Panc1 (cell line): ENCODE results near the gene RCCD1. TPM values are rescaled to one million over a fixed set of nuclear protein-coding genes. Genes with fewer than 3 reads are reported as not detected.

Source experiments
- ATAC-seq: fragments of 200-7000 bp; cut with Tn5 transposase; 2 replicates; pipeline ENCODE4 v1.9.1; 2020; ENCODE audit warnings: mild to moderate bottlenecking, moderate library complexity
- BruUV-seq: library from RNA; stranded (reverse); fragments of 400-500 nt; replicated peaks from 2 replicates; lab custom pipeline; 2021; lab: Mats Ljungman, UMichigan
- CTCF ChIA-PET: fragments of 300-600 bp; sonication (Branson Sonifier 250); formaldehyde crosslinking; loops from one replicate; lab custom pipeline; 2022; ENCODE audit warnings: antibody characterized with exemption; lab: Charles Lee
- POLR2A ChIA-PET: fragments of 300-600 bp; sonication (Branson Sonifier 250); formaldehyde crosslinking; loops from one replicate; lab custom pipeline; 2022; ENCODE audit warnings: antibody characterized with exemption; lab: Charles Lee
- DNase-seq: peaks from one replicate; pipeline ENCODE4 v3.0.0-alpha.2; 2010; ENCODE audit warnings: low read depth, low spot score
- H3K27ac ChIP-seq: 2 replicates; pipeline ENCODE4 v1.5.1; 2011; ENCODE audit warnings: mild to moderate bottlenecking, low read length, inconsistent platforms
- H3K27me3 ChIP-seq: fragments of 200-500 bp; sonication (Bioruptor generic); 2 replicates; pipeline ENCODE4 v1.6.0; 2014; ENCODE audit warnings: low read length, inconsistent platforms; ENCODE audit not compliant: control insufficient read depth, insufficient read depth
- H3K36me3 ChIP-seq: fragments of 200-500 bp; sonication (Bioruptor generic); 2 replicates; pipeline ENCODE4 v1.5.1; 2014; ENCODE audit warnings: inconsistent platforms, mild to moderate bottlenecking, low read length, moderate library complexity; ENCODE audit not compliant: control insufficient read depth, insufficient read depth
- H3K4me1 ChIP-seq: 2 replicates; pipeline ENCODE4 v1.5.1; 2011; ENCODE audit warnings: inconsistent platforms, mild to moderate bottlenecking, low read length, moderate library complexity; ENCODE audit not compliant: control insufficient read depth, insufficient read depth
- H3K4me3 ChIP-seq, 2 experiments: 2 replicates each; pipeline ENCODE4 v1.5.1; 2011 to 2012; ENCODE audit warnings: low read depth in 2 of 2, low read length in 2 of 2, mild to moderate bottlenecking in 2 of 2, inconsistent platforms in 1 of 2, moderate library complexity in 1 of 2
- H3K9me3 ChIP-seq: fragments of 200-500 bp; sonication (Bioruptor generic); 2 replicates; pipeline ENCODE4 v1.5.1; 2014; ENCODE audit warnings: low read depth, mild to moderate bottlenecking, inconsistent platforms, low read length, moderate library complexity; ENCODE audit not compliant: control insufficient read depth, insufficient read depth
- POLR2AphosphoS5 ChIP-seq: IDR thresholded peaks from 2 replicates; pipeline ENCODE4 v1.6.1; 2012; ENCODE audit warnings: mild to moderate bottlenecking, low read depth, low read length, moderate library complexity
- SIN3A ChIP-seq: IDR thresholded peaks from 2 replicates; pipeline ENCODE4 v1.6.1; 2012; ENCODE audit warnings: low read depth, mild to moderate bottlenecking, low read length, moderate library complexity, borderline replicate concordance; ENCODE audit not compliant: insufficient read depth
- TCF7L2 ChIP-seq: IDR thresholded peaks from 2 replicates; pipeline ENCODE4 v1.6.1; 2011; ENCODE audit warnings: mild to moderate bottlenecking, low read depth, low read length, inconsistent platforms
- in situ Hi-C: cut with HindIII; loops from 2 replicates; pipeline ENCODE4 v1.10.0; 2016; ENCODE audit warnings: low sequenced_read_pairs, low pct_unique_long_range_greater_than_20kb
- intact Hi-C: fragments of 100-400 bp; cut with micrococcal nuclease; formaldehyde crosslinking; loops from one replicate; pipeline ENCODE4 v1.10.0; 2022; ENCODE audit not compliant: unreplicated experiment
- total RNA-seq: library from RNA; stranded (reverse); gene quantifications from one replicate; pipeline ENCODE4 v1.2.1, GENCODE V29; 2021; ENCODE audit not compliant: unreplicated experiment
- TF ChIP-seq, protein P1 (sequence below): fragments of 450-650 bp; IDR thresholded peaks from 2 replicates; pipeline ENCODE4 v1.5.1; 2017; ENCODE audit warnings: mild to moderate bottlenecking
- TF ChIP-seq, protein P2 (sequence below), 2 experiments: IDR thresholded peaks; 2 replicates each; pipeline ENCODE4 v1.6.1; 2011 to 2012; ENCODE audit warnings: low read depth in 2 of 2, control low read depth in 1 of 2, low read length in 1 of 2, mild to moderate bottlenecking in 1 of 2, moderate library complexity in 1 of 2; ENCODE audit not compliant: insufficient read depth in 1 of 2

The RCCD1 gene
- total RNA-seq, 1 experiment from 2014 or later, result 23.6 TPM

DNA sequence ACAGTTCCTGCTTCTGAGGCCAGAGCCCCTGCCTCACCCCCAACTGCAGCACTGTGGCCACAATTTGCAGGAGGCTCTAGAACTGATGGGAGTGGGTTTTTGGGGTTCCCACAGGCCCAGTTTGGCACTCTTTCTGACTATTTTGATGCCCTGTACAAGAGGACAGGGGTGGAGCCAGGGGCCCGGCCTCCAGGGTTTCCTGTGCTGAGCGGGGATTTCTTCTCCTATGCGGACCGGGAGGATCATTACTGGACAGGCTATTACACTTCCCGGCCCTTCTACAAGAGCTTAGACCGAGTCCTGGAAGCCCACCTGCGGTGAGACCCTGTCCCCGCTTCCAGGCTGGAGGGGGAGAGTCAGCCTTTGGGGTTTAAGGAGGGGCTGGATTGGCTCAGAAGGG, 44.7 kb upstream of the RCCD1 start:
- peaks cover 10% of the 10 kb centered on the region; the same call in 1 of the 2 replicates for H3K36me3 ChIP-seq
- intact Hi-C loops, result no loop called here
- no peaks in the 10 kb centered on the region for H3K4me1 ChIP-seq
- no peak for DNase-seq
- in situ Hi-C loops, result no loop called here
- POLR2A ChIA-PET, result interaction anchor here (0.5 kb wide), 1 partner anchor 195 kb away, joined by 3 read pairs; no protein-coding TSS in a partner anchor
- no peak overlapping the region for H3K27ac ChIP-seq
- no TSS peak for BruUV-seq
- no peak for ATAC-seq
- no peaks in the 10 kb centered on the region for H3K9me3 ChIP-seq
- no peak overlapping the region for H3K4me3 ChIP-seq
- H3K27me3 ChIP-seq, result no peaks in the 10 kb centered on the region
- CTCF ChIA-PET, result no interaction called here
- TF ChIP-seq SIN3A, result no peak
- no peak for TF ChIP-seq TCF7L2
- no peak for TF ChIP-seq POLR2AphosphoS5
- TF ChIP-seq, protein P1, sequence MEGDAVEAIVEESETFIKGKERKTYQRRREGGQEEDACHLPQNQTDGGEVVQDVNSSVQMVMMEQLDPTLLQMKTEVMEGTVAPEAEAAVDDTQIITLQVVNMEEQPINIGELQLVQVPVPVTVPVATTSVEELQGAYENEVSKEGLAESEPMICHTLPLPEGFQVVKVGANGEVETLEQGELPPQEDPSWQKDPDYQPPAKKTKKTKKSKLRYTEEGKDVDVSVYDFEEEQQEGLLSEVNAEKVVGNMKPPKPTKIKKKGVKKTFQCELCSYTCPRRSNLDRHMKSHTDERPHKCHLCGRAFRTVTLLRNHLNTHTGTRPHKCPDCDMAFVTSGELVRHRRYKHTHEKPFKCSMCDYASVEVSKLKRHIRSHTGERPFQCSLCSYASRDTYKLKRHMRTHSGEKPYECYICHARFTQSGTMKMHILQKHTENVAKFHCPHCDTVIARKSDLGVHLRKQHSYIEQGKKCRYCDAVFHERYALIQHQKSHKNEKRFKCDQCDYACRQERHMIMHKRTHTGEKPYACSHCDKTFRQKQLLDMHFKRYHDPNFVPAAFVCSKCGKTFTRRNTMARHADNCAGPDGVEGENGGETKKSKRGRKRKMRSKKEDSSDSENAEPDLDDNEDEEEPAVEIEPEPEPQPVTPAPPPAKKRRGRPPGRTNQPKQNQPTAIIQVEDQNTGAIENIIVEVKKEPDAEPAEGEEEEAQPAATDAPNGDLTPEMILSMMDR, result no peak
- TF ChIP-seq, protein P2, sequence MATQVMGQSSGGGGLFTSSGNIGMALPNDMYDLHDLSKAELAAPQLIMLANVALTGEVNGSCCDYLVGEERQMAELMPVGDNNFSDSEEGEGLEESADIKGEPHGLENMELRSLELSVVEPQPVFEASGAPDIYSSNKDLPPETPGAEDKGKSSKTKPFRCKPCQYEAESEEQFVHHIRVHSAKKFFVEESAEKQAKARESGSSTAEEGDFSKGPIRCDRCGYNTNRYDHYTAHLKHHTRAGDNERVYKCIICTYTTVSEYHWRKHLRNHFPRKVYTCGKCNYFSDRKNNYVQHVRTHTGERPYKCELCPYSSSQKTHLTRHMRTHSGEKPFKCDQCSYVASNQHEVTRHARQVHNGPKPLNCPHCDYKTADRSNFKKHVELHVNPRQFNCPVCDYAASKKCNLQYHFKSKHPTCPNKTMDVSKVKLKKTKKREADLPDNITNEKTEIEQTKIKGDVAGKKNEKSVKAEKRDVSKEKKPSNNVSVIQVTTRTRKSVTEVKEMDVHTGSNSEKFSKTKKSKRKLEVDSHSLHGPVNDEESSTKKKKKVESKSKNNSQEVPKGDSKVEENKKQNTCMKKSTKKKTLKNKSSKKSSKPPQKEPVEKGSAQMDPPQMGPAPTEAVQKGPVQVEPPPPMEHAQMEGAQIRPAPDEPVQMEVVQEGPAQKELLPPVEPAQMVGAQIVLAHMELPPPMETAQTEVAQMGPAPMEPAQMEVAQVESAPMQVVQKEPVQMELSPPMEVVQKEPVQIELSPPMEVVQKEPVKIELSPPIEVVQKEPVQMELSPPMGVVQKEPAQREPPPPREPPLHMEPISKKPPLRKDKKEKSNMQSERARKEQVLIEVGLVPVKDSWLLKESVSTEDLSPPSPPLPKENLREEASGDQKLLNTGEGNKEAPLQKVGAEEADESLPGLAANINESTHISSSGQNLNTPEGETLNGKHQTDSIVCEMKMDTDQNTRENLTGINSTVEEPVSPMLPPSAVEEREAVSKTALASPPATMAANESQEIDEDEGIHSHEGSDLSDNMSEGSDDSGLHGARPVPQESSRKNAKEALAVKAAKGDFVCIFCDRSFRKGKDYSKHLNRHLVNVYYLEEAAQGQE (IDR thresholded peaks at IDR 0.05; ENCODE audit: insufficient read depth in 1 of 2, low read depth in 2 of 2, low read length in 1 of 2), result no peak

DNA sequence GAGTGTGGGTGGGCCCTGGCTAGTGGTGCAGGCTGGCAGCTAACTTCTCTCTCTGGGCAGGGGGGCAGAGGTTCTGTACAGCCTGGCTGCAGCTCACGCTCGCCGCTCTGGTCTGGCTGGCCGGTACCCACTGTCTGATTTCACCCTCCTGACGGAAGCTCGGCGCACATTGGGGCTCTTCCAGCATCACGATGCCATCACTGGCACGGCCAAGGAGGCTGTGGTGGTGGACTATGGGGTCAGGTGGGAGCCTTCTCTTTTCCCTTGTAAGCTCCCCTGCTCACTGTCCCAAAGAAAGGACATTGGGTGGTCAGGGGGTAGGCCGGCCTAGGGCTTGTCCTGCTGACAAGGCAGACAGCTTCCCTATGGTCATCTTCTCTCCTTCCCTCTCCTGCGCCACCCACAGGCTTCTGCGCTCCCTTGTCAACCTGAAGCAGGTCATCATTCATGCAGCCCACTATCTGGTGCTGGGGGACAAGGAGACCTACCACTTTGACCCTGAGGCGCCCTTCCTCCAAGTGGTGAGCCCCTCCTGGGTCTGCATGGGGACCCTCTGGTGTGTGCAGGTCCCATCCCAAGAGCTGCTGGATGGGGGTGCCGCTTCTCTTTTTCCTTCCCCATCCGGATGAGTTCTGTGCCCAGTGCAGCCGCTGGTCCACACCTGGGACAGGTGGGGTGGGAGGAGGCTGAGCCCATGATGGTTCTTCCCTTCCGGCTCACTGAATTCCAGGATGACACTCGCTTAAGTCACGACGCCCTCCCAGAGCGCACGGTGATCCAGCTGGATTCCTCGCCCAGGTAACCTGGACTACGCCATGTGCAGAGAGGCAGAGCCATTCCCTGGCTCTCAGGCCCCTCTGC, 44.0 kb upstream of the RCCD1 start:
- no TSS peak for BruUV-seq
- no peak overlapping the region for H3K27ac ChIP-seq
- DNase-seq (no peak), ATAC-seq (no peak; the same call in 1 of the 2 replicates)
- no peaks in the 10 kb centered on the region for H3K9me3 ChIP-seq
- TF ChIP-seq TCF7L2, result no peak
- no peak overlapping the region for H3K4me3 ChIP-seq
- H3K4me1 ChIP-seq, result no peaks in the 10 kb centered on the region
- in situ Hi-C loops (no loop called here), intact Hi-C loops (no loop called here)
- CTCF ChIA-PET, result no interaction called here
- H3K36me3 ChIP-seq, result peaks cover 9% of the 10 kb centered on the region; the same call in 1 of the 2 replicates
- no peaks in the 10 kb centered on the region for H3K27me3 ChIP-seq
- POLR2A ChIA-PET, result no interaction called here

DNA sequence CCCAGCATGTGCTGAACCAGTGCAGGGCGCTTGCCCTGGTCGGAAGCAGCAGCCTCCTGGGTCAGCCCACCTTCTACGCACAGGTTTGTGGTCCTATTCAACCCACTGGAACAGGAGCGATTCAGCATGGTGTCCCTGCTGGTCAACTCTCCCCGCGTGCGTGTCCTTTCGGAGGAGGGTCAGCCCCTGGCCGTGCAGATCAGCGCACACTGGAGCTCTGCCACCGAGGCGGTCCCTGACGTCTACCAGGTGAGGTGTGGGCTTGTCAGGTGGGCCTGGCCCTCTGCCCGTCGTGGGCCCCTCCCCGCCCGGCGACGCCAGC, 43.4 kb upstream of the RCCD1 start:
- in situ Hi-C loops, result no loop called here
- ChIA-PET POLR2A (no interaction called here), CTCF (no interaction called here)
- Histone ChIP-seq H3K4me3 (no peak overlapping the region), H3K36me3 (peaks cover 5% of the 10 kb centered on the region; the same call in 1 of the 2 replicates), H3K27me3 (no peaks in the 10 kb centered on the region), H3K9me3 (no peaks in the 10 kb centered on the region), H3K27ac (no peak overlapping the region), H3K4me1 (no peaks in the 10 kb centered on the region)
- ATAC-seq, result no peak
- BruUV-seq, result no TSS peak
- TF ChIP-seq SIN3A (no peak), POLR2AphosphoS5 (no peak), TCF7L2 (no peak)
- TF ChIP-seq, protein P2 (IDR thresholded peaks at IDR 0.05; ENCODE audit: insufficient read depth in 1 of 2, low read depth in 2 of 2, low read length in 1 of 2), result no peak
- TF ChIP-seq, protein P1, result no peak
- intact Hi-C loops, result no loop called here
- DNase-seq, result no peak
